Upper lobe of left lung (tissue), 6 donors: ENCODE measurements around the gene EMP1. TPM values are rescaled to one million over a fixed set of nuclear protein-coding genes. Genes with fewer than 3 reads are reported as not detected.
A peak's percentile ranks its signal among the peaks of the same experiment; 100 is the strongest.

Experiments used
- ATAC-seq, 2 donors: fragments of 200-7000 bp; cut with Tn5 transposase; one replicate each; pipeline ENCODE4 v1.9.1; 2022; ENCODE audit warnings: mild to moderate bottlenecking in 2 of 2, moderate library complexity in 2 of 2; ENCODE audit not compliant: low FRiP score in 2 of 2
- DNase-seq, 2 donors: peaks; one replicate each; pipeline ENCODE4 v3.0.0-alpha.2; 2019 to 2020
- H3K27ac ChIP-seq, 4 donors: fragments of 200-600 bp; sonication (generic); one replicate each; pipeline ENCODE4 v1.5.1; 2016 to 2019
- H3K27me3 ChIP-seq, 4 donors: fragments of 200-600 bp; sonication (generic); one replicate each; pipeline ENCODE4 v1.5.1; 2017 to 2019
- H3K36me3 ChIP-seq, 4 donors: fragments of 200-600 bp; sonication (generic); one replicate each; pipeline ENCODE4 v1.5.1; 2016 to 2019
- H3K4me1 ChIP-seq, 4 donors: fragments of 200-600 bp; sonication (generic); one replicate each; pipeline ENCODE4 v1.5.1; 2018 to 2019
- H3K4me3 ChIP-seq, 4 donors: fragments of 200-600 bp; sonication (generic); one replicate each; pipeline ENCODE4 v1.5.1; 2017 to 2019; ENCODE audit warnings: mild to moderate bottlenecking in 2 of 4, moderate library complexity in 1 of 4
- H3K9me3 ChIP-seq, 4 donors: fragments of 200-600 bp; sonication (generic); one replicate each; pipeline ENCODE4 v1.5.1; 2018 to 2019
- CTCF ChIP-seq, 6 experiments: fragments of 450-650 bp in 4 of 6; fragments of 200-600 bp in 2 of 6; sonication (generic) in 2 of 6; IDR thresholded peaks; one replicate each; pipeline ENCODE4 v1.5.1; 2016 to 2019; ENCODE audit warnings: antibody characterized with exemption in 6 of 6
- EP300 ChIP-seq, 4 donors: sonication (generic); formaldehyde crosslinking; IDR thresholded peaks; one replicate each; pipeline ENCODE4 v1.5.1; 2017; ENCODE audit warnings: antibody characterized with exemption in 4 of 4, control low read depth in 2 of 4
- POLR2A ChIP-seq, 4 donors: fragments of 450-650 bp; IDR thresholded peaks; one replicate each; pipeline ENCODE4 v1.5.1; 2016 to 2017; ENCODE audit warnings: antibody characterized with exemption in 4 of 4, mild to moderate bottlenecking in 2 of 4
- POLR2AphosphoS5 ChIP-seq, 2 donors: sonication (generic); formaldehyde crosslinking; IDR thresholded peaks; one replicate each; pipeline ENCODE4 v1.5.1; 2017; ENCODE audit warnings: antibody characterized with exemption in 2 of 2
- WGBS, 2 donors: methylation state at CpG; one replicate each; pipeline ENCODE4 v1.1.5; 2017 to 2018; 5-methylcytosine and 5-hydroxymethylcytosine counted together
- total RNA-seq, 6 donors: library from RNA; depleted of rRNA in 4 of 6; stranded (reverse); fragments of >200 nt in 4 of 6; gene quantifications; one replicate each; pipeline versions ENCODE4 v1.1.0 to v1.2.1, GENCODE V29; 2016 to 2021
- donor health status: DM: no; HTN: no; CAD: no; lungs with moderate emphysema.
- donor health status: DM: no; HTN: yes; CAD: no; lungs with severe emphysema.

Gene EMP1
- total RNA-seq, 6 donors from 2014 or later: 18.9 to 360 (median 165) TPM

- no peaks in the 10 kb centered on the region for H3K27me3 ChIP-seq
- no peak overlapping the region for H3K27ac ChIP-seq
- no peaks in the 10 kb centered on the region for H3K36me3 ChIP-seq
- H3K4me1 ChIP-seq: peaks cover 8 to 13% (median 10%) of the 10 kb centered on the region in 4 donors
- WGBS, 2 donors: 86% methylated on average over 1 of the region's 1 CpG; no CpG with 5 or more reads in 1 of the 2 donors
- no peak overlapping the region for H3K4me3 ChIP-seq
- H3K9me3 ChIP-seq: no peaks in the 10 kb centered on the region
- no peak for TF ChIP-seq CTCF (IDR thresholded peaks at IDR 0.05)
- no peak for TF ChIP-seq POLR2A (IDR thresholded peaks at IDR 0.05)
- no peak for TF ChIP-seq EP300 (IDR thresholded peaks at IDR 0.05)
- no peak for TF ChIP-seq POLR2AphosphoS5 (IDR thresholded peaks at IDR 0.05)
- DNase-seq (no peak), ATAC-seq (no peak)
Measured at GRCh38 chr12:13182881-13183280, 13.6 kb upstream of the EMP1 start.

DNA sequence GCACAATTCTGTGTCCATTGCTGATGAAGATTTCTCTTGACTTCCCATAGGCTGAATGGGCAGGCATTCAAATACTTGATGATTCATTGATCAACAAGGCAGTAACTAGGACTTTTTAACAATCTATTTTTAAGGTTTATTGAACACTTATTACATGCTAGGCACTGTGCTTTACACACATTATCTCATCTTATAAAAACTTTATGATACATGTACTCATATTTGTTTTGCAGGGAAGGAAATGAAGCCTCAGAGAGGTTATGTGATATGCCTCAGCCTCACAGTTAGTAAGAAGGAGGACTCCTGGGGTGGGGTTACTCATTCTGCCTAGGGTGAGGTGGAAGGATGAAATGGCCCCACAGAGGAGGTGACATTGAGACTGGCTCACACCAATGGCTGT, 12.9 kb upstream of the EMP1 start:
- no peak overlapping the region for H3K27ac ChIP-seq
- ATAC-seq (no peak), DNase-seq (no peak)
- no peak for TF ChIP-seq POLR2AphosphoS5 (IDR thresholded peaks at IDR 0.05)
- no peak for TF ChIP-seq EP300 (IDR thresholded peaks at IDR 0.05)
- no peak for TF ChIP-seq POLR2A (IDR thresholded peaks at IDR 0.05)
- TF ChIP-seq CTCF (IDR thresholded peaks at IDR 0.05): no peak
- H3K9me3 ChIP-seq: no peaks in the 10 kb centered on the region
- peaks cover 8 to 13% (median 10%) of the 10 kb centered on the region in 4 donors for H3K4me1 ChIP-seq
- H3K4me3 ChIP-seq: no peak overlapping the region
- H3K27me3 ChIP-seq: no peaks in the 10 kb centered on the region
- H3K36me3 ChIP-seq: no peaks in the 10 kb centered on the region

GRCh38 chr12:13186302-13186701, 10.2 kb upstream of the EMP1 start:
- Histone ChIP-seq H3K27me3 (no peaks in the 10 kb centered on the region), H3K27ac (no peak overlapping the region), H3K36me3 (no peaks in the 10 kb centered on the region), H3K4me1 (no peaks in the 10 kb centered on the region), H3K4me3 (no peak overlapping the region), H3K9me3 (no peaks in the 10 kb centered on the region)
- ATAC-seq: no peak
- TF ChIP-seq CTCF (IDR thresholded peaks at IDR 0.05) (no peak), EP300 (IDR thresholded peaks at IDR 0.05) (no peak), POLR2A (IDR thresholded peaks at IDR 0.05) (no peak), POLR2AphosphoS5 (IDR thresholded peaks at IDR 0.05) (no peak)
- 77 to 83% methylated on average over 4 of the region's 4 CpGs for WGBS, 2 donors
- peak in 1 of 2 donors; percentile 51 for DNase-seq

GRCh38 chr12:13187399-13187798, 9.1 kb upstream of the EMP1 start:
- no peak overlapping the region for H3K4me3 ChIP-seq
- H3K9me3 ChIP-seq: no peaks in the 10 kb centered on the region
- no peak overlapping the region for H3K27ac ChIP-seq
- 62 to 80% methylated on average over 4 of the region's 4 CpGs for WGBS, 2 donors
- DNase-seq (no peak), ATAC-seq (no peak)
- no peaks in the 10 kb centered on the region for H3K36me3 ChIP-seq
- H3K27me3 ChIP-seq: no peaks in the 10 kb centered on the region
- TF ChIP-seq POLR2AphosphoS5 (IDR thresholded peaks at IDR 0.05) (no peak), CTCF (IDR thresholded peaks at IDR 0.05) (no peak), POLR2A (IDR thresholded peaks at IDR 0.05) (no peak), EP300 (IDR thresholded peaks at IDR 0.05) (no peak)
- H3K4me1 ChIP-seq: no peaks in the 10 kb centered on the region

DNA sequence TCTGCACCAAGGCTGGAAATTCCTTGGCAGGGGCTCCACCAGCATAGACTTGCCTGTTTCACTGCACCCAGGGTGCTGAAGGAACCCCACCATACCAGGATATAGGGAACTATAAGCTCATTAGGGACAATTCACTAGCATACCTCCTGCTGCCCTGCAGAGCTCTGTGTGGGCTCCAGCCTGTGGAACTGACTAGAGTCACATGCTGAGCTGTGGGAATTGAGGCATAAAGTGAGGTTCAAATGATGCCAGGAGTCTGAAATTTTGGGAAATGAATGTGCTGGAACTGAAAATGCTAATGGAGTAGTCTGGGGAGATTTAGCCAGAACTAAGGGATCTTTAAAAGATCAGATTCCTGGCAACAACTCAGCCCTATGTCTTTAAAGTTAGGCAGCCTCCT, 7.3 kb upstream of the EMP1 start:
- H3K36me3 ChIP-seq: no peaks in the 10 kb centered on the region
- no peaks in the 10 kb centered on the region for H3K9me3 ChIP-seq
- peaks cover 0 to 5% (median under 1%) of the 10 kb centered on the region in 4 donors for H3K4me1 ChIP-seq
- H3K4me3 ChIP-seq: no peak overlapping the region
- H3K27ac ChIP-seq: no peak overlapping the region
- DNase-seq (no peak), ATAC-seq (peak in 1 of 2 donors; percentile 59)
- TF ChIP-seq POLR2AphosphoS5 (IDR thresholded peaks at IDR 0.05) (no peak), EP300 (IDR thresholded peaks at IDR 0.05) (no peak), POLR2A (IDR thresholded peaks at IDR 0.05) (no peak), CTCF (IDR thresholded peaks at IDR 0.05) (no peak)
- no peaks in the 10 kb centered on the region for H3K27me3 ChIP-seq
